Muscle of leg (tissue), 11 donors: ENCODE data around the gene STIM1. TPM values are rescaled to one million over a fixed set of nuclear protein-coding genes. Genes with fewer than 3 reads are reported as not detected.

Source experiments
- DNase-seq: peaks from one replicate; pipeline ENCODE4 v3.0.0; 2013
- H3K27ac ChIP-seq: one replicate; pipeline ENCODE4 v1.5.1; 2013; ENCODE audit warnings: mild to moderate bottlenecking, low read length, control low read depth
- H3K27me3 ChIP-seq: one replicate; pipeline ENCODE4 v1.6.1; 2013; ENCODE audit warnings: low read length; ENCODE audit not compliant: control insufficient read depth, insufficient read depth
- H3K36me3 ChIP-seq: one replicate; pipeline ENCODE4 v1.6.1; 2013; ENCODE audit warnings: low read length; ENCODE audit not compliant: control insufficient read depth, insufficient read depth
- H3K4me1 ChIP-seq: one replicate; pipeline ENCODE4 v1.6.1; 2013; ENCODE audit warnings: low read length; ENCODE audit not compliant: control insufficient read depth, insufficient read depth
- H3K4me3 ChIP-seq: one replicate; pipeline ENCODE4 v1.5.1; 2013; ENCODE audit warnings: low read length, control low read depth
- H3K9me3 ChIP-seq: replicated peaks from 2 replicates; pipeline ENCODE4 v1.6.1; 2013; ENCODE audit warnings: low read depth, low read length; ENCODE audit not compliant: control insufficient read depth
- WGBS: methylation state at CpG from one replicate; pipeline ENCODE4 v1.1.5; 2013; ENCODE audit warnings: missing lambda C conversion rate; ENCODE audit not compliant: insufficient coverage; 5-methylcytosine and 5-hydroxymethylcytosine counted together
- polyA plus RNA-seq, 8 donors: library from polyadenylated mRNA; unstranded; fragments of 120-200 nt; gene quantifications; one replicate each; pipeline versions ENCODE4 v1.2.1 to v1.2.3, GENCODE V29; 2013; ENCODE audit warnings: inconsistent platforms in 1 of 8, low replicate concordance in 1 of 8; ENCODE audit not compliant: insufficient read length in 8 of 8, insufficient read depth in 1 of 8
- total RNA-seq: library from RNA; stranded (reverse); fragments of 120-200 nt; gene quantifications from one replicate; pipeline ENCODE4 v1.2.4, GENCODE V29; 2013

Gene STIM1
- total and polyA plus RNA-seq, 9 donors = 40.7 to 108 (median 76.4) TPM

DNA sequence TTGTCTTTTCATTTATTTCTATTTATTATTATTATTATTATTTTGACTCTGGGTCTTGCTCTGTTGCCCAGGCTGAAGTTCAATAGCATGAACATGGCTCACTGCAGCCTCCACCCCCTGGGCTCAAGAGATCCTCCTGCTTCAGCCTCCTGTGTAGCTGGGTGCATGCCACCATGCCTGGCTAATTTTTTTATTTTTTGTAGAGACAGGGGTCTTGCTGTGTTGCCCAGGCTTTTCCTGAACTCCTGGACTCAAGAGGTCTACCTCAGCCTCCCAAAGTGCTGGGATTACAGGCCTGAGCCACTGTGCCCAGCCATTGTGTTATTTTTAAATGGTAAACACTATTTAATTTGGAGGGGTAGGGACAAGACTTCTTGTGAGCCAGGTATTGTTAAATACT lies 215.9 kb downstream of the STIM1 start:
- no peak for DNase-seq
- no peak overlapping the region for H3K27ac ChIP-seq
- peaks cover 15% of the 10 kb centered on the region for H3K36me3 ChIP-seq
- peaks cover 11% of the 10 kb centered on the region for H3K4me1 ChIP-seq
- no peak overlapping the region for H3K4me3 ChIP-seq
- no peaks in the 10 kb centered on the region for H3K27me3 ChIP-seq
- no peaks in the 10 kb centered on the region for H3K9me3 ChIP-seq

DNA sequence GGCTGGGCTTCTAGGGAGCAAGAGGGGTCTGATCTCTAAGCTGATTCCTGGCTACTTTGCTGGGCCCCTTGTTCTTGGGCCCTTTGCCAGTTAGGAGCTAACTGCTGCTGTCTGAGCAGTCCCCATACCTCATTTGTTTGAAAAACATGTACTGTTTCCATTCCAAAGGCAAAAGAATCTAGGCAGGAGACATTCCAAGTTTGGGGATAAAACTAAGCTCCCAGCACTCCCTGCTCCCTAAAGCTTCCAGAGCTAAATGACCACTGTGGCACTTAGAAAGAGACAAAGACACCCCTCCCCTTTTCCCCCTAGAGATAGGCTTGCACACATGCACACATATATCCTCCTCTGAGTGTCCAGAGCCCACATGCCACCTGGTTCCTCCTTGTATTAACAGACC lies 216.4 kb downstream of the STIM1 start:
- no peaks in the 10 kb centered on the region for H3K9me3 ChIP-seq
- peaks cover 10% of the 10 kb centered on the region for H3K4me1 ChIP-seq
- no peak overlapping the region for H3K27ac ChIP-seq
- DNase-seq = peak; percentile 27
- no peak overlapping the region for H3K4me3 ChIP-seq
- no peaks in the 10 kb centered on the region for H3K27me3 ChIP-seq
- H3K36me3 ChIP-seq = peaks cover 15% of the 10 kb centered on the region

DNA sequence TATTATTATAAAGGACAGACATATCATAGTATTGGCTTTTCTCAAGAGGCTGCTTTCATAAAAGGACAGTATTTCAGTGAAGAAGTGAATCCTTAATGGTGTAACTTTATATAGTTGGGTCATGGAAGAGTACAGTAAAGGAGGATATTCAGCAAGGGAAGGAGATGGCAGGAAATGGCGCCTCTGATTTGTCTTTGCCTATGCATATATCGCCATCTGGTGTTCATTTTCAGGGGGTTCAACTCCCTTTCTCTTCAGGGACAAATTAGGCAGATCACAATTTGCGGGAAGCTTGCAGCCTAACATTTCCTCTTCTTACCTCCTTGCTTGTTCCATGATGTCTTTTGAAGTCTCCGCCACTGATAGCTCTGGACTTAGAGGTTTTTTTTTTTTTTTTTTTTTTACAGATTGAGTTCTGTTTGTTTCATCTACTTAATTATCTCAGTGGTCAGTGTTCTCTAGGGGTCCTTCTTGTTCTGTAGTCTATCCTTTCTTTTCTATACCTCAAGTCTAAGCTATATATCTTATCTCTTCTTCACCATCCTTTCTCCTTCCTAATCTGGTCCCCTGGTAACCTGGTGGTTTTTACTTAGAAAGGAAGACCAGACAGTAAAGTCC lies 217.3 kb downstream of the STIM1 start:
- Histone ChIP-seq H3K27ac (no peak overlapping the region), H3K9me3 (no peaks in the 10 kb centered on the region), H3K4me1 (peaks cover 10% of the 10 kb centered on the region), H3K27me3 (no peaks in the 10 kb centered on the region), H3K4me3 (no peak overlapping the region), H3K36me3 (peaks cover 15% of the 10 kb centered on the region)
- WGBS = 0% methylated on average over 2 of the region's 4 CpGs
- peak; percentile 91 for DNase-seq

DNA sequence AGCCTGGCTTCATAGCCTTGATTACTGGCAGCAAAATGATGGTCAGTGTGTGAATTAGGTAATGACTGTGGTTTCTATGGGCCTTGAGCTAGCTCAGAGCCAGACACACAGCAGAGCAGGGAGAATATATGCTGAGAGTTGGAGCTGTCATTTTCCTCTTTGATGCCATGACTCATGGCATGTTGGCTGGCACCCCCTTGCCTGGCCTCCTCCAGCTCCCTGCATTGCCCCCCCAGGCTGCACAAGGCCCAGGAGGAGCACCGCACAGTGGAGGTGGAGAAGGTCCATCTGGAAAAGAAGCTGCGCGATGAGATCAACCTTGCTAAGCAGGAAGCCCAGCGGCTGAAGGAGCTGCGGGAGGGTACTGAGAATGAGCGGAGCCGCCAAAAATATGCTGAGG lies 218.8 kb downstream of the STIM1 start:
- no peak overlapping the region for H3K27ac ChIP-seq
- WGBS = 86% methylated on average over 7 of the region's 7 CpGs

DNA sequence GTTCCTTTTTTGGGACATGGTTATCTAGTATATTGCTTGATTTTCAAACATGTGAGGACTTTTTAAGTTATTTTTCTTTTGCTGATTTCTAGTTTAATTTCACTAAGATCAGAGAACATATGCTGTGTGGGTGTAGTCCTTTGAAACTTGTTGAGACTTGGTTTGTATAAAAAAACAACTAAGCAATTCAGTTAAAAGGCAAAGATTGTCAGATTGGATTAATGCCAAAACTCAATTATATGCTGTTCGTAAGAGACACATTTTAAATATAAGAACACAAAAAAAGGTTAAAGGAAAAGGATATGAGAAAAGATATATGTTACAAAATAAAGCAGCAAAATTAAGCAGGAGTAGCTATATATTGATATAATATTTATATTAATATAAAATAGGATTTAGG lies 221.3 kb downstream of the STIM1 start:
- H3K9me3 ChIP-seq = no peaks in the 10 kb centered on the region
- no peak overlapping the region for H3K4me3 ChIP-seq
- H3K27ac ChIP-seq = no peak overlapping the region
- no peak for DNase-seq
- peaks cover 6% of the 10 kb centered on the region for H3K4me1 ChIP-seq
- H3K36me3 ChIP-seq = peaks cover 13% of the 10 kb centered on the region
- H3K27me3 ChIP-seq = no peaks in the 10 kb centered on the region
- WGBS = no CpG with 5 or more reads among the region's 1 CpG

More for the DNA sequence above, 218.8 kb downstream of the STIM1 start:
- H3K4me1 ChIP-seq = peaks cover 8% of the 10 kb centered on the region
- H3K4me3 ChIP-seq = no peak overlapping the region
- H3K9me3 ChIP-seq = no peaks in the 10 kb centered on the region
- no peak for DNase-seq
- H3K36me3 ChIP-seq = peaks cover 15% of the 10 kb centered on the region
- no peaks in the 10 kb centered on the region for H3K27me3 ChIP-seq

DNA sequence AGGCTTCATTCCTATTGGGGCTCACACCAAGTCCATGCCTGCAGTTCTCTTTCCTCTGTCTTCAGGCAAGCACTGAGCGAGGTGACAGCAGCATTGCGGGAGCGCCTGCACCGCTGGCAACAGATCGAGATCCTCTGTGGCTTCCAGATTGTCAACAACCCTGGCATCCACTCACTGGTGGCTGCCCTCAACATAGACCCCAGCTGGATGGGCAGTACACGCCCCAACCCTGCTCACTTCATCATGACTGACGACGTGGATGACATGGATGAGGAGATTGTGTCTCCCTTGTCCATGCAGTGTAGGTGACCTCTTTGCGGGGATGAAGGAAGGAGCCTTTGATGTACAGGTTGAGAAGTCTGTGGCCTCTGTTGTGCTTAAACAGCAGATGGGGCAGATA lies 227.7 kb downstream of the STIM1 start:
- Histone ChIP-seq H3K4me1 (peaks cover 4% of the 10 kb centered on the region), H3K4me3 (no peak overlapping the region), H3K27me3 (no peaks in the 10 kb centered on the region), H3K36me3 (peaks cover 41% of the 10 kb centered on the region), H3K27ac (no peak overlapping the region), H3K9me3 (no peaks in the 10 kb centered on the region)
- no peak for DNase-seq
- 96% methylated on average over 5 of the region's 9 CpGs for WGBS

DNA sequence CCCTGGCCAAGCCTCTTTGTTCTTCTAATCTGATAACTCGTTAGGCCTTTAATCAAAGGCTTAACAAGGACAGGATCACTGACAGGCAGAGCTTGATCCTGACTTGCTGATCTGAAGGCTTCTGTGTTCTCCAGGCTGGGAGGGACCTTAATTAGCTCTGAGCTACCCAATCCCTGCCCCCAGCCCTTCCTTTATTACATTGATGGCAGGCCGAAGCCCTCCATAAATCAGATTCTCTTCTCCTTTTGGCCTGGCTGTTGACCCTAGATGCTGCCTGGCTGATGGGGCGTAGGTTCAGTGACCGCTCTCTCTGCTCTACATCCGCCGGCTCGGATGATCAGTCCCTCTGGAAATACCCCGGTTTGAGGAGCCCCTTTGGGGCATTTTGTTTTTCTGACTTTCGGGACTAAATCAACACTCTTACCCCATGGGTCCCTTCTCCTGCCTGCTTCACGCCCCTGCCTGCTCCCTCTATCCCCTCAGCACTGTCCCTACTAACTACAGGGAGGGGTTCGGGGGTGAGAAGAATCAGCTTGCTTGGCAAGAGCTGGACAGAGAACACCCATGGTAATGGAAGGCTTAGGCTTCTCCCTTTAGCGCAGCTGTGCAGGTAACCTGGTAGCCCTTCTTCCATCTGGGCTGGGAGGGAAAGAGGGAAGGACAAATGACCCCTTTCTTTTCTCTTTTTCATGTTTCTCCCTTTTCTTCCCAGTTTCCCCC lies 229.1 kb downstream of the STIM1 start:
- Histone ChIP-seq H3K27me3 (no peaks in the 10 kb centered on the region), H3K27ac (no peak overlapping the region), H3K36me3 (peaks cover 46% of the 10 kb centered on the region), H3K4me1 (peaks cover 4% of the 10 kb centered on the region), H3K4me3 (no peak overlapping the region), H3K9me3 (no peaks in the 10 kb centered on the region)
- WGBS = 41% methylated on average over 8 of the region's 12 CpGs
- no peak for DNase-seq

DNA sequence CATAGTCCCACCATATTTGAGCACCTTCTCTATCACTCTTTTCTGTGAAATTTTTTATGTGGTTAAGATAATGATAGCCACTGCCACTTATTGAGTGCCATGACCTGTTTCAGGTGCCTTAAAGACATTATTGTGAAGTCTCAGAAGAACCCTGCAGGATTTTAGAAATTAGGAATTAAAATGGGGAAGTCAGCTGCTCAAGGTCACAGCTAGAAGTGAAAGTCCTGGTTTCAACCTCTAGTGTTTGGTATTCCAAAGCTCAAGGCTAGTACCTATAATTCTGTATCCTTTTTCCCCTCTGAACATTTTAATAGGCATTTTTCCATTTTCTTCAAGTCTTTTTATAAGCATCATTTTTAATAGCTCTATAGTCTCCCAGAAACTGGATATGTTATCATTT lies 230.1 kb downstream of the STIM1 start:
- Histone ChIP-seq H3K27me3 (no peaks in the 10 kb centered on the region), H3K36me3 (peaks cover 52% of the 10 kb centered on the region), H3K4me3 (no peak overlapping the region)

DNA sequence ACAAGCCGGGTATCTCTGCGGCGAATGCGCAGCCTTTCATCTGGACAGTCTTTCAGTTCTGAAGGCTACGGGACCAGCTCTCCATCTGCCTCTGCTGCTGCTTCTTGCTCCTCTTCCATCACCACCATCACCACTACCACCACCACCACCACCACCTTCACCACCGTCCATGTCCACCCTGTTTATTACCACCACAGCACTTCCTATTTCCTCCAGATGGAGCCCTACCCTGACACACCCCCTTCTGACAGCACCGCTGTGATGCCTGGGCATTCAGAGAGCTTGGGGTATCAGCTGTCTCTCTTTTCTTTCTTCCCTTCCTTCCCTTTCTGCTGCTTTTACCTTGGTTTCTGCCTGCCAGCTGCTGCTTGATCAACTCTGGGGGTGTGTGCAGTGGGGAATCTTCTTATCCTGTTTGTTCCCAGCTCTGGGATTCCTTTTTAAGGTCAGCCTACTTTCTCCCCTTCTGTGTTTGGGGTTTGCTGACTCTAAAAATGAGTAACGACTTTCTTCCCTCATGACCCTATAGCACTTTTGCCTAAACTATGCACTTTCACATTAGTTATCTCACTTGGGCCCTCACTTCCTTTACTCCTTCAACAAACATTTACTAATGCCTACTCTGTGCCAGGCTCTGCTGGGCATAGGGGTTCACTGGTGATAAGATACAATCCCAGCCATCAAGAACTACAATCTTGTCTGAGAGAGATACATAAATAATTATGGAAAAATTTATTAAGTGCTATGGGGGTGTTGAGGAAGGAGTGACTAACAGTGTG lies 231.3 kb downstream of the STIM1 start:
- Histone ChIP-seq H3K36me3 (peaks cover 57% of the 10 kb centered on the region), H3K27ac (no peak overlapping the region), H3K4me3 (no peak overlapping the region), H3K4me1 (peaks cover 4% of the 10 kb centered on the region), H3K9me3 (no peaks in the 10 kb centered on the region), H3K27me3 (no peaks in the 10 kb centered on the region)
- WGBS = 83% methylated on average over 8 of the region's 8 CpGs
- DNase-seq = no peak

More for the DNA sequence above, 230.1 kb downstream of the STIM1 start:
- no peak for DNase-seq
- H3K4me1 ChIP-seq = peaks cover 4% of the 10 kb centered on the region
- H3K27ac ChIP-seq = no peak overlapping the region
- no peaks in the 10 kb centered on the region for H3K9me3 ChIP-seq

DNA sequence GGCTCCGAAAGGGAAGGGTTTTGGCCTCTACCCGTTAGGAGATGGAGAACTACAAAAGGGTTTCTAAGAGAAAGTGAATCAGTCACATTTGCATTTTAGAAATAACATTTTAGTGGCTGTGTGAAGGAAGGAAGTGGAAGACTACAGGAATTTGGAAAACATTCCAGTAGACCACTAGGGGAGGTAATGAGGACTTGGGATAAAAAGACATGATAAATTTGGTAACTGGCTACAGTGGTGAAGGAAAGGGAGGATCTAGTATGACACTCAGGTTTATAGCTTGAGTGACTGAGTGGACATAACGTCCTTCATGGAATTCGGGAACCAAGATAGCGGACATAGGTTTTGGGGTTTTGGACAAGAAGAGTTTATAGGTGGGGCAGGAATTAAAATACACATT lies 232.1 kb downstream of the STIM1 start:
- no peaks in the 10 kb centered on the region for H3K9me3 ChIP-seq
- peaks cover 62% of the 10 kb centered on the region for H3K36me3 ChIP-seq
- no peak for DNase-seq
- WGBS = 93% methylated on average over 3 of the region's 5 CpGs
- peaks cover 2% of the 10 kb centered on the region for H3K4me1 ChIP-seq
- H3K4me3 ChIP-seq = no peak overlapping the region
- no peaks in the 10 kb centered on the region for H3K27me3 ChIP-seq
- no peak overlapping the region for H3K27ac ChIP-seq
